CD8-positive, alpha-beta memory T cell (primary cell): ENCODE measurements around the gene ADK. TPM values are rescaled to one million over a fixed set of nuclear protein-coding genes. Genes with fewer than 3 reads are reported as not detected.

Experiments used
- CTCF ChIA-PET: fragments of 350-600 bp; sonication (Branson Sonifier 250); formaldehyde crosslinking; loops from one replicate; lab custom pipeline; 2021; ENCODE audit warnings: antibody characterized with exemption; lab: Charles Lee
- POLR2A ChIA-PET: fragments of 350-600 bp; sonication (Branson Sonifier 250); formaldehyde crosslinking; loops from one replicate; lab custom pipeline; 2021; ENCODE audit warnings: antibody characterized with exemption; lab: Charles Lee
- DNase-seq, 5 donors: peaks; one replicate each; pipeline versions ENCODE4 v3.0.0 to v3.0.0-alpha.2; 2020 to 2022; ENCODE audit warnings: mixed read lengths in 1 of 5
- H3K27ac ChIP-seq: one replicate; pipeline ENCODE4 v1.7.0; 2013; ENCODE audit warnings: low read depth, mild to moderate bottlenecking, low read length, moderate library complexity
- H3K27me3 ChIP-seq: 2 replicates; pipeline ENCODE4 v1.7.0; 2013; ENCODE audit warnings: low read length, mild to moderate bottlenecking; ENCODE audit not compliant: insufficient read depth, poor library complexity, severe bottlenecking
- H3K36me3 ChIP-seq: 2 replicates; pipeline ENCODE4 v1.7.0; 2013; ENCODE audit warnings: mild to moderate bottlenecking, low read length, moderate library complexity; ENCODE audit not compliant: insufficient read depth
- H3K4me1 ChIP-seq: 2 replicates; pipeline ENCODE4 v1.7.0; 2013; ENCODE audit warnings: mild to moderate bottlenecking, low read length, moderate library complexity; ENCODE audit not compliant: insufficient read depth
- H3K4me3 ChIP-seq: 2 replicates; pipeline ENCODE4 v1.7.0; 2013; ENCODE audit warnings: mild to moderate bottlenecking, low read length
- H3K9me3 ChIP-seq: 2 replicates; pipeline ENCODE4 v1.7.0; 2013; ENCODE audit warnings: mild to moderate bottlenecking, low read length
- H3K27ac Mint-ChIP-seq, 8 donors: one replicate each; pipeline ENCODE4 v1.8.0; 2020 to 2021; ENCODE audit warnings: mixed read lengths in 8 of 8, mild to moderate bottlenecking in 6 of 8, inconsistent platforms in 3 of 8, moderate library complexity in 3 of 8
- H3K27me3 Mint-ChIP-seq, 2 donors: one replicate each; pipeline ENCODE4 v1.8.0; 2020 to 2021; ENCODE audit warnings: mixed read lengths in 2 of 2, mild to moderate bottlenecking in 1 of 2, moderate library complexity in 1 of 2
- H3K36me3 Mint-ChIP-seq, 3 donors: one replicate each; pipeline ENCODE4 v1.8.0; 2020 to 2021; ENCODE audit warnings: mixed read lengths in 3 of 3, inconsistent platforms in 1 of 3, mild to moderate bottlenecking in 1 of 3
- H3K4me1 Mint-ChIP-seq, 3 donors: one replicate each; pipeline ENCODE4 v1.8.0; 2020 to 2021; ENCODE audit warnings: mixed read lengths in 3 of 3, inconsistent platforms in 1 of 3, mild to moderate bottlenecking in 1 of 3
- H3K4me3 Mint-ChIP-seq, 7 donors: one replicate each; pipeline ENCODE4 v1.8.0; 2020 to 2021; ENCODE audit warnings: mixed read lengths in 7 of 7, mild to moderate bottlenecking in 6 of 7, moderate library complexity in 4 of 7, inconsistent platforms in 2 of 7
- H3K9me3 Mint-ChIP-seq, 5 donors: one replicate each; pipeline ENCODE4 v1.8.0; 2020 to 2022; ENCODE audit warnings: mixed read lengths in 5 of 5, mild to moderate bottlenecking in 3 of 5, moderate library complexity in 2 of 5, inconsistent platforms in 1 of 5
- polyA plus RNA-seq: library from polyadenylated mRNA; unstranded; fragments of 300-500 nt; fragmentation: Illumina TruSeq; gene quantifications from one replicate; pipeline ENCODE4 v1.2.3, GENCODE V29; 2021
- total RNA-seq, 2 experiments: library from RNA; stranded (reverse); gene quantifications; one replicate each; pipeline ENCODE4 v1.2.3, GENCODE V29; 2021

Gene ADK
- total and polyA plus RNA-seq, 3 experiments from 2014 or later: 54.1 to 65.1 (median 64.4) TPM

GRCh38 chr10:74718208-74718607 lies 567.2 kb downstream of the ADK start:
- Mint-ChIP-seq H3K27ac (no peak overlapping the region), H3K27me3 (peaks cover 0 to 1% of the 10 kb centered on the region in 2 donors), H3K9me3 (peaks cover 21 to 25% (median 24%) of the 10 kb centered on the region in 5 donors), H3K36me3 (peaks cover 7 to 61% (median 22%) of the 10 kb centered on the region in 3 donors), H3K4me1 (no peaks in the 10 kb centered on the region), H3K4me3 (no peak overlapping the region)
- POLR2A ChIA-PET: no interaction called here
- CTCF ChIA-PET: no interaction called here
- Histone ChIP-seq H3K27me3 (no peaks in the 10 kb centered on the region), H3K4me1 (no peaks in the 10 kb centered on the region), H3K4me3 (no peak overlapping the region), H3K9me3 (peaks cover 12% of the 10 kb centered on the region), H3K27ac (no peak overlapping the region), H3K36me3 (no peaks in the 10 kb centered on the region)
- DNase-seq: no peak

- no peak for DNase-seq
- H3K27ac Mint-ChIP-seq: no peak overlapping the region
- no peak overlapping the region for H3K4me3 Mint-ChIP-seq
- Histone ChIP-seq H3K4me1 (no peaks in the 10 kb centered on the region), H3K27ac (no peak overlapping the region), H3K36me3 (no peaks in the 10 kb centered on the region), H3K4me3 (no peak overlapping the region), H3K9me3 (no peaks in the 10 kb centered on the region), H3K27me3 (no peaks in the 10 kb centered on the region)
- ChIA-PET CTCF (no interaction called here), POLR2A (no interaction called here)
- no peaks in the 10 kb centered on the region for H3K4me1 Mint-ChIP-seq
- H3K36me3 Mint-ChIP-seq: peaks cover 0 to 18% (median 2%) of the 10 kb centered on the region in 3 donors
- peaks cover 2 to 5% of the 10 kb centered on the region in 2 donors for H3K27me3 Mint-ChIP-seq
- H3K9me3 Mint-ChIP-seq: peaks cover 2 to 9% (median 6%) of the 10 kb centered on the region in 5 donors
Observed at GRCh38 chr10:74728225-74728624, 577.2 kb downstream of the ADK start.

DNA sequence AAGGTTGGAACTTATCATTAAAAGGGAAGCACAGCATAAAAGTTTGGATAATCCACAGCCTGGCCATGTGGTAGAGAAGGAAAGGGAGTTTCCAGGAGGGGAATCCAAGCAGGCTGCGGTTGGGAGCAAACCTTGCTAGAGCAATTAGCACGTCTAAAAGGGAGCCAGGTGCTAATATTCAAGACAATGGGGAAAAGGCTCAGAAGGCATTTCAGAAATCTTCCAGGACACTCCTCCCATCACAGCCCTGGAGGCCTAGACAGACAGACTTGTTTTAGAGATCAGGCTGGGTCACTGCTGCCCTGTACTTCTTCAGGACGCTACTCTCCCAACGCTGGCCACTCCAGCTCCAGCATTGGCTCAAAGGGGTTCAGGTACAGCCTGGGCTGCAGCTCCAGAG lies 579.2 kb downstream of the ADK start:
- Histone ChIP-seq H3K4me1 (no peaks in the 10 kb centered on the region), H3K27me3 (no peaks in the 10 kb centered on the region), H3K36me3 (no peaks in the 10 kb centered on the region), H3K9me3 (no peaks in the 10 kb centered on the region), H3K4me3 (no peak overlapping the region), H3K27ac (no peak overlapping the region)
- H3K9me3 Mint-ChIP-seq: peaks cover 0 to 4% (median 2%) of the 10 kb centered on the region in 5 donors
- POLR2A ChIA-PET: no interaction called here
- H3K27ac Mint-ChIP-seq: no peak overlapping the region
- no peaks in the 10 kb centered on the region for H3K4me1 Mint-ChIP-seq
- H3K36me3 Mint-ChIP-seq: peaks cover 0 to 6% (median 0%) of the 10 kb centered on the region in 3 donors
- CTCF ChIA-PET: no interaction called here
- DNase-seq: no peak
- H3K4me3 Mint-ChIP-seq: no peak overlapping the region
- peaks cover 2 to 3% of the 10 kb centered on the region in 2 donors for H3K27me3 Mint-ChIP-seq

- no peak overlapping the region for H3K4me3 Mint-ChIP-seq
- peaks cover 7% of the 10 kb centered on the region for H3K4me1 ChIP-seq
- ChIA-PET CTCF (no interaction called here), POLR2A (no interaction called here)
- H3K4me3 ChIP-seq: no peak overlapping the region
- no peaks in the 10 kb centered on the region for H3K9me3 ChIP-seq
- peaks cover 0 to 4% (median 0%) of the 10 kb centered on the region in 5 donors for H3K9me3 Mint-ChIP-seq
- DNase-seq: no peak
- H3K27ac ChIP-seq: no peak overlapping the region
- H3K27ac Mint-ChIP-seq: no peak overlapping the region
- peaks cover 2 to 3% of the 10 kb centered on the region in 2 donors for H3K27me3 Mint-ChIP-seq
- no peaks in the 10 kb centered on the region for H3K36me3 Mint-ChIP-seq
- no peaks in the 10 kb centered on the region for H3K27me3 ChIP-seq
- no peaks in the 10 kb centered on the region for H3K36me3 ChIP-seq
- peaks cover 7 to 8% (median 7%) of the 10 kb centered on the region in 3 donors for H3K4me1 Mint-ChIP-seq
Observed at GRCh38 chr10:74733612-74734011, 582.6 kb downstream of the ADK start.

GRCh38 chr10:74736029-74736428 lies 585.0 kb downstream of the ADK start:
- Histone ChIP-seq H3K4me1 (peaks cover 16% of the 10 kb centered on the region), H3K36me3 (no peaks in the 10 kb centered on the region), H3K27me3 (no peaks in the 10 kb centered on the region), H3K9me3 (no peaks in the 10 kb centered on the region), H3K27ac (no peak overlapping the region), H3K4me3 (no peak overlapping the region)
- Mint-ChIP-seq H3K9me3 (peaks cover 0 to 4% (median 0%) of the 10 kb centered on the region in 5 donors), H3K27me3 (peaks cover 0 to 3% of the 10 kb centered on the region in 2 donors), H3K36me3 (no peaks in the 10 kb centered on the region), H3K27ac (peak overlapping the region in 1 of 8 donors; percentile 88), H3K4me1 (peaks cover 16 to 26% (median 20%) of the 10 kb centered on the region in 3 donors), H3K4me3 (no peak overlapping the region)
- CTCF ChIA-PET: no interaction called here
- no peak for DNase-seq
- POLR2A ChIA-PET: no interaction called here

- Mint-ChIP-seq H3K4me3 (peak overlapping the region in 2 of 7 donors; percentile 13 to 32), H3K4me1 (peaks cover 16 to 26% (median 20%) of the 10 kb centered on the region in 3 donors), H3K27ac (peak overlapping the region in 2 of 8 donors; percentile 82 to 94), H3K27me3 (peaks cover 0 to 3% of the 10 kb centered on the region in 2 donors), H3K9me3 (peaks cover 0 to 4% (median 0%) of the 10 kb centered on the region in 5 donors), H3K36me3 (no peaks in the 10 kb centered on the region)
- peaks cover 16% of the 10 kb centered on the region for H3K4me1 ChIP-seq
- no peak overlapping the region for H3K4me3 ChIP-seq
- DNase-seq: no peak
- ChIA-PET CTCF (interaction anchor here (1.0 to 2.0 kb wide), 4 partner anchors 9 to 497 kb away, joined by 3 to 5 read pairs (median 4); partner anchors contain the start of gene COMTD1), POLR2A (no interaction called here)
- H3K27ac ChIP-seq: no peak overlapping the region
- no peaks in the 10 kb centered on the region for H3K27me3 ChIP-seq
- no peaks in the 10 kb centered on the region for H3K36me3 ChIP-seq
- no peaks in the 10 kb centered on the region for H3K9me3 ChIP-seq
Observed at GRCh38 chr10:74738052-74738451, 587.0 kb downstream of the ADK start.

DNA sequence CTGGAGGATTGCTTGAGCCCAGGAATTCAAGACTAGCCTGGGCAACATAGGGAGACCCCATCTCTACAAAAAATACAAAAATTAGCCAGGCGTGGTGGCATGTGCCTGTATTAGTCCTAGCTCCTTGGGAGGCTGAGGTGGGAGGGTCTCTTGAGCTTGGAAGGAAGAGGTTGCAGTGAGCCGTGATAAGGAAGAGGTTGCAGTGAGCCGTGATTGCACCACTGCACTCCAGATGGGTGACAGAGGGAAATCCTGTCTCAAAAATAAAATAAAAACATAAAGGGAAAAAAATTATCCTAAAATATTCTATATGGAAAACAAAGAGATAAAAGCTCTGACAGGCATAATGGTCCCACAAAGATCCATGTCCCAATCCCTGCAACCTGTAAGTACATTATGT lies 587.5 kb downstream of the ADK start:
- ChIA-PET CTCF (interaction anchor here (1.0 to 2.0 kb wide), 5 partner anchors 8 to 497 kb away, joined by 3 to 5 read pairs (median 4); partner anchors contain the start of gene COMTD1), POLR2A (no interaction called here)
- H3K4me3 ChIP-seq: no peak overlapping the region

GRCh38 chr10:74738985-74739567 lies 588.1 kb downstream of the ADK start:
- ChIA-PET CTCF (interaction anchor here (1.3 to 2.0 kb wide), 5 partner anchors 86 to 496 kb away, joined by 3 to 5 read pairs (median 4); partner anchors contain the start of gene COMTD1), POLR2A (no interaction called here)
- peak overlapping the region; percentile 34 to 95 (median 86) for H3K27ac Mint-ChIP-seq
- no peaks in the 10 kb centered on the region for H3K36me3 ChIP-seq
- DNase-seq: peak in 3 of 5 donors; percentile 5 to 31 (median 18)
- no peak overlapping the region for H3K4me3 ChIP-seq
- peaks cover 16% of the 10 kb centered on the region for H3K4me1 ChIP-seq
- peak overlapping the region; percentile 31 for H3K27ac ChIP-seq
- H3K27me3 ChIP-seq: no peaks in the 10 kb centered on the region
- H3K36me3 Mint-ChIP-seq: no peaks in the 10 kb centered on the region
- H3K9me3 ChIP-seq: no peaks in the 10 kb centered on the region
- no peaks in the 10 kb centered on the region for H3K9me3 Mint-ChIP-seq
- H3K4me3 Mint-ChIP-seq: peak overlapping the region in 6 of 7 donors; percentile 35 to 70 (median 58)
- H3K27me3 Mint-ChIP-seq: no peaks in the 10 kb centered on the region
- peaks cover 16 to 26% (median 20%) of the 10 kb centered on the region in 3 donors for H3K4me1 Mint-ChIP-seq

More for the DNA sequence above, 587.5 kb downstream of the ADK start:
- H3K27ac ChIP-seq: no peak overlapping the region
- H3K4me1 ChIP-seq: peaks cover 16% of the 10 kb centered on the region
- Mint-ChIP-seq H3K27me3 (peaks cover 0 to 3% of the 10 kb centered on the region in 2 donors), H3K9me3 (peaks cover 0 to 2% (median 0%) of the 10 kb centered on the region in 5 donors), H3K4me1 (peaks cover 16 to 26% (median 20%) of the 10 kb centered on the region in 3 donors), H3K4me3 (peak overlapping the region in 5 of 7 donors; percentile 36 to 70 (median 64)), H3K27ac (peak overlapping the region in 5 of 8 donors; percentile 34 to 94 (median 82)), H3K36me3 (no peaks in the 10 kb centered on the region)
- H3K36me3 ChIP-seq: no peaks in the 10 kb centered on the region
- no peaks in the 10 kb centered on the region for H3K9me3 ChIP-seq
- H3K27me3 ChIP-seq: no peaks in the 10 kb centered on the region
- DNase-seq: no peak
